ENCODE measurements around the gene GNG3. TPM values are rescaled to one million over a fixed set of nuclear protein-coding genes. Genes with fewer than 3 reads are reported as not detected.

GNG3 gene
- total RNA-seq, 4 donors from 2014 or later: 0.52 TPM; not detected in 3

DNA sequence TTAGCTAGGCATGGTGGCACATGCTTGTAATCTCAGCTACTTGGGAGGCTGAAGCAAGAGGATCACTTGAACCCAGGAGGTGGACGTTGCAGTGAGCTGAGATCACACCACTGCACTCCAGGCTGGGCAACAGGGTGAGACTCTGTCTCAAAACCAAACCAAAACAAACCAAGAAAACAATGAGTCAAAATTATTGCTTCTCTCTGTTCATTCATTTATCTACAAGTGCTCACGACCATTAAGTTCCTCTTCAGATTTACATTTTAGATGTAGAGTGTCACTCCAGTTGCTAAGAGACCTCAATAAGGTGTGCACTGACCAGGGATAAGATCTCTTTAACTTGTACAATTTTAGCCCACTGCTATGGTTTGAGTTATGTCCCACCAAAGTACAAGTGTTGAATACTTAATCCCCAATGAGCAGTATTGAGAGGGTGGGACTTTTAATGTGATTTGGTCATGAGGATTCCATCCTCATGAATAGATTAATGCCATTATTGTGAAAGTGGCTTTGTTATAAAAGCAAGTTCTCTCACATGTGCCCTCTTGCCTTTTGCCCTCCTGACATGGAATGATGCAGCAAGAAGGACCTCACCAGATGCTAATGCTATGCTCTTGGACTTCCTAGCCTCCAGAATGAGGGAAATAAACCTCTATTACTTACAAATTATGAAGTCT is 12.0 kb downstream of the GNG3 start:
- no peaks in the 10 kb centered on the region for H3K27me3 ChIP-seq
- H3K36me3 ChIP-seq: no peaks in the 10 kb centered on the region
- H3K9me3 ChIP-seq: no peaks in the 10 kb centered on the region
- H3K27ac ChIP-seq: no peak overlapping the region
- H3K4me1 ChIP-seq: no peaks in the 10 kb centered on the region
- no peak overlapping the region for H3K4me3 ChIP-seq
- intact Hi-C loops (cut with DNase I; ENCODE audit: low total_unique reads): no loop called here
- no peak for DNase-seq
- TF ChIP-seq POLR2A (IDR thresholded peaks at IDR 0.05): no peak
- no peak for TF ChIP-seq CTCF (IDR thresholded peaks at IDR 0.05)

DNA sequence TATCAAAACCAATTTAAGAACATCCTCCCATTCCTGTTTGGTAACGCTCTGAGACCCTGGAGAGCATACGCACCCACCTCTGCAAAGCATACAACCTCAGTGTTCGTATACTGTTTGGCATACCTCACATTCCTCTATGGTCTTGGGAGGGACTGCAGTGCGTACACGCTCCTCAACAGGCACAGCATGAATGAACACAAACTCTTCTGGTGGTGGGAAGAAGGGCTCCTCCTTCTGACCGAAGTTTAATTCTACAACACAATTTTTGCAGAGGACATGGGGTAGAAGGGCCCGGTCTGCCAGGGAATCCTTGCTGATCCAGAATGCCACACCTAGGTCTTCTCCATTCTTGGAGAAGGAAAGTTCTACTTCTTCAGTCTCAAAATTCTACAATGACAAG is 14.5 kb downstream of the GNG3 start:
- peaks cover 0 to 12% of the 10 kb centered on the region in 2 donors for H3K4me1 ChIP-seq

DNA sequence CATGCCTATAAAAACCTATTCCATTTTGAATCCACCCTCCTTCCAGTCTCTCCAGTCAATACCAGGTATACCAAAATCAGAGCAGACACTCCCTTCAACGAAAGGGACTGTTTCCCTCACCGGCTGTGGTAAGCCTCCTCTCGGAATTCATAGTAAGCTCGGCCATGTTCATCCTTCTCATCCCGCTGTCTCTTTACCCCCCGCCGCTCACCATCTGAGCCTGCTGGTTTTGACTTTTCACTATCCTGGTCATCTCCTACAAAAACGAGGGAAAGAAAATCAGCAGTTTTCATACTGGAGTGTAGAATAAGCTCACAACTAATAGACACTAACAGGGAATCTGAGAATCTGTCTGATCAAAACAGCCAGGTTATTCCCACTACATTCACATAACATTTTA is 16.7 kb downstream of the GNG3 start:
- peak overlapping the region in 1 of 2 donors; percentile 87 for H3K27ac ChIP-seq
- H3K4me3 ChIP-seq: peak overlapping the region; percentile 51 to 74
- no peaks in the 10 kb centered on the region for H3K36me3 ChIP-seq
- DNase-seq: no peak
- no peaks in the 10 kb centered on the region for H3K27me3 ChIP-seq
- H3K4me1 ChIP-seq: peaks cover 0 to 12% of the 10 kb centered on the region in 2 donors
- H3K9me3 ChIP-seq: no peaks in the 10 kb centered on the region
- intact Hi-C loops (cut with DNase I; ENCODE audit: low total_unique reads): no loop called here
- no peak for TF ChIP-seq POLR2A (IDR thresholded peaks at IDR 0.05)
- no peak for TF ChIP-seq CTCF (IDR thresholded peaks at IDR 0.05)

More for the DNA sequence above, 14.5 kb downstream of the GNG3 start:
- Histone ChIP-seq H3K27ac (no peak overlapping the region), H3K27me3 (no peaks in the 10 kb centered on the region), H3K36me3 (no peaks in the 10 kb centered on the region), H3K9me3 (no peaks in the 10 kb centered on the region), H3K4me3 (no peak overlapping the region)
- DNase-seq: no peak
- intact Hi-C loops (cut with DNase I; ENCODE audit: low total_unique reads): no loop called here
- TF ChIP-seq POLR2A (IDR thresholded peaks at IDR 0.05): no peak
- TF ChIP-seq CTCF (IDR thresholded peaks at IDR 0.05): no peak

GRCh38 chr11:62725646-62726045 is 18.2 kb downstream of the GNG3 start:
- Histone ChIP-seq H3K27ac (peak overlapping the region; percentile 87 to 92), H3K4me1 (peaks cover 12% of the 10 kb centered on the region in 2 donors)

More at GRCh38 chr11:62725646-62726045, 18.2 kb downstream of the GNG3 start:
- DNase-seq: no peak
- no peaks in the 10 kb centered on the region for H3K36me3 ChIP-seq
- H3K27me3 ChIP-seq: no peaks in the 10 kb centered on the region
- intact Hi-C loops (cut with DNase I; ENCODE audit: low total_unique reads): no loop called here
- H3K9me3 ChIP-seq: no peaks in the 10 kb centered on the region
- TF ChIP-seq CTCF (IDR thresholded peaks at IDR 0.05): no peak
- no peak for TF ChIP-seq POLR2A (IDR thresholded peaks at IDR 0.05)
- peak overlapping the region; percentile 51 to 74 for H3K4me3 ChIP-seq

All from uterus (tissue), 4 donors.